GM23338 (cell line): ENCODE data around the gene SEC11A.

Experiments used
- CREB1 ChIP-seq: fragments of 250-450 bp; sonication (Bioruptor Pico); IDR thresholded peaks from 2 replicates; pipeline ENCODE4 v1.5.0; 2020; ENCODE audit warnings: low read depth, mild to moderate bottlenecking, moderate library complexity
- EZH2 ChIP-seq: fragments of 200-600 bp; sonication (generic); IDR thresholded peaks from one replicate; pipeline ENCODE4 v1.8.0; 2017; ENCODE audit warnings: antibody characterized with exemption, mild to moderate bottlenecking, low read depth; ENCODE audit not compliant: unreplicated experiment
- EZH2phosphoT487 ChIP-seq: fragments of 200-600 bp; sonication (generic); IDR thresholded peaks from one replicate; pipeline ENCODE4 v1.8.1; 2018; ENCODE audit warnings: antibody characterized with exemption; ENCODE audit not compliant: unreplicated experiment
- JUNB ChIP-seq: IDR thresholded peaks from one replicate; pipeline ENCODE4 v1.6.1; 2016; ENCODE audit warnings: antibody characterized with exemption; ENCODE audit not compliant: unreplicated experiment
- NANOG ChIP-seq: IDR thresholded peaks from 2 replicates; pipeline ENCODE4 v1.6.1; 2016; ENCODE audit warnings: antibody characterized with exemption, borderline replicate concordance
- POLR2AphosphoS5 ChIP-seq: IDR thresholded peaks from 2 replicates; pipeline ENCODE4 v1.6.1; 2016; ENCODE audit warnings: antibody characterized with exemption, low read depth
- REST ChIP-seq: IDR thresholded peaks from one replicate; pipeline ENCODE4 v1.6.1; 2018; ENCODE audit warnings: antibody characterized with exemption; ENCODE audit not compliant: unreplicated experiment
- STAT1 ChIP-seq: IDR thresholded peaks from one replicate; pipeline ENCODE4 v1.6.1; 2016; ENCODE audit warnings: antibody characterized with exemption; ENCODE audit not compliant: unreplicated experiment
- ZNF114 ChIP-seq: fragments of 250-450 bp; sonication (Bioruptor Pico); IDR thresholded peaks from 2 replicates; pipeline ENCODE4 v1.5.0; 2020; ENCODE audit warnings: mild to moderate bottlenecking, moderate library complexity
- ZNF462 ChIP-seq: fragments of 250-450 bp; sonication (Bioruptor Pico); IDR thresholded peaks from 2 replicates; pipeline ENCODE4 v1.5.0; 2020; ENCODE audit warnings: mild to moderate bottlenecking, moderate library complexity
- TF ChIP-seq, protein P1 (sequence below), 2 experiments: fragments of 200-600 bp in 1 of 2; sonication (generic) in 1 of 2; conservative IDR thresholded peaks; 2 replicates each; pipeline versions ENCODE4 v1.5.1 to v1.6.1; 2016 to 2017; ENCODE audit warnings: antibody characterized with exemption in 2 of 2, low read depth in 2 of 2, mild to moderate bottlenecking in 2 of 2, moderate library complexity in 1 of 2
- TF ChIP-seq, protein P2 (sequence below): IDR thresholded peaks from 2 replicates; pipeline ENCODE4 v1.6.1; 2016; ENCODE audit warnings: antibody characterized with exemption

GRCh38 chr15:84721371-84721770 lies 5.4 kb upstream of the SEC11A start:
- TF ChIP-seq, protein P1, sequence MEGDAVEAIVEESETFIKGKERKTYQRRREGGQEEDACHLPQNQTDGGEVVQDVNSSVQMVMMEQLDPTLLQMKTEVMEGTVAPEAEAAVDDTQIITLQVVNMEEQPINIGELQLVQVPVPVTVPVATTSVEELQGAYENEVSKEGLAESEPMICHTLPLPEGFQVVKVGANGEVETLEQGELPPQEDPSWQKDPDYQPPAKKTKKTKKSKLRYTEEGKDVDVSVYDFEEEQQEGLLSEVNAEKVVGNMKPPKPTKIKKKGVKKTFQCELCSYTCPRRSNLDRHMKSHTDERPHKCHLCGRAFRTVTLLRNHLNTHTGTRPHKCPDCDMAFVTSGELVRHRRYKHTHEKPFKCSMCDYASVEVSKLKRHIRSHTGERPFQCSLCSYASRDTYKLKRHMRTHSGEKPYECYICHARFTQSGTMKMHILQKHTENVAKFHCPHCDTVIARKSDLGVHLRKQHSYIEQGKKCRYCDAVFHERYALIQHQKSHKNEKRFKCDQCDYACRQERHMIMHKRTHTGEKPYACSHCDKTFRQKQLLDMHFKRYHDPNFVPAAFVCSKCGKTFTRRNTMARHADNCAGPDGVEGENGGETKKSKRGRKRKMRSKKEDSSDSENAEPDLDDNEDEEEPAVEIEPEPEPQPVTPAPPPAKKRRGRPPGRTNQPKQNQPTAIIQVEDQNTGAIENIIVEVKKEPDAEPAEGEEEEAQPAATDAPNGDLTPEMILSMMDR (conservative IDR thresholded peaks at IDR 0.05; ENCODE audit: low read depth in 2 of 2) = no peak
- TF ChIP-seq POLR2AphosphoS5 (no peak), ZNF114 (CRISPR knock-in tag) (no peak), EZH2phosphoT487 (no peak), REST (no peak), EZH2 (no peak), NANOG (no peak), JUNB (no peak), CREB1 (CRISPR knock-in tag) (no peak), ZNF462 (CRISPR knock-in tag) (no peak), STAT1 (no peak)
- TF ChIP-seq, protein P2, sequence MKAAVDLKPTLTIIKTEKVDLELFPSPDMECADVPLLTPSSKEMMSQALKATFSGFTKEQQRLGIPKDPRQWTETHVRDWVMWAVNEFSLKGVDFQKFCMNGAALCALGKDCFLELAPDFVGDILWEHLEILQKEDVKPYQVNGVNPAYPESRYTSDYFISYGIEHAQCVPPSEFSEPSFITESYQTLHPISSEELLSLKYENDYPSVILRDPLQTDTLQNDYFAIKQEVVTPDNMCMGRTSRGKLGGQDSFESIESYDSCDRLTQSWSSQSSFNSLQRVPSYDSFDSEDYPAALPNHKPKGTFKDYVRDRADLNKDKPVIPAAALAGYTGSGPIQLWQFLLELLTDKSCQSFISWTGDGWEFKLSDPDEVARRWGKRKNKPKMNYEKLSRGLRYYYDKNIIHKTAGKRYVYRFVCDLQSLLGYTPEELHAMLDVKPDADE = no peak
